ENCODE measurements around the gene ITPKC.

GRCh38 chr19:40781140-40781539 lies 64.2 kb downstream of the ITPKC start:
- TF ChIP-seq CTCF (IDR thresholded peaks at IDR 0.05; ENCODE audit: low read depth, low read length) (no peak), POLR2A (IDR thresholded peaks at IDR 0.05; ENCODE audit: extremely low read depth, insufficient read length) (no peak)
